Measurements from ENCODE around the gene ELF5.
A peak's percentile ranks its signal among the peaks of the same experiment; 100 is the strongest.

ELF5 gene

GRCh38 chr11:34522188-34522587 lies 8.6 kb upstream of the ELF5 start:
- DNase-seq (ENCODE audit: low read depth in 2 of 2): no peak

- DNase-seq (ENCODE audit: low read depth in 2 of 2): no peak
Measured at GRCh38 chr11:34521265-34521664, 7.7 kb upstream of the ELF5 start.

GRCh38 chr11:34519595-34520235 lies 6.1 kb upstream of the ELF5 start:
- DNase-seq (ENCODE audit: low read depth in 2 of 2): no peak

GRCh38 chr11:34516247-34517040 lies 2.9 kb upstream of the ELF5 start:
- DNase-seq (ENCODE audit: low read depth in 2 of 2): no peak

GRCh38 chr11:34514597-34514996 lies 1.0 kb upstream of the ELF5 start:
- DNase-seq (ENCODE audit: low read depth in 2 of 2): no peak

- peak; percentile 6 to 13 for DNase-seq (ENCODE audit: low read depth in 2 of 2)
Measured at GRCh38 chr11:34512840-34513681, 533 bp downstream of the ELF5 start.

GRCh38 chr11:34510673-34511072 lies 2.9 kb downstream of the ELF5 start:
- no peak for DNase-seq (ENCODE audit: low read depth in 2 of 2)

GRCh38 chr11:34510218-34510617 lies 3.4 kb downstream of the ELF5 start:
- DNase-seq (ENCODE audit: low read depth in 2 of 2): no peak

- DNase-seq (ENCODE audit: low read depth in 2 of 2): no peak
Measured at GRCh38 chr11:34509336-34509876, 4.2 kb downstream of the ELF5 start.

GRCh38 chr11:34508524-34508923 lies 5.1 kb downstream of the ELF5 start:
- no peak for DNase-seq (ENCODE audit: low read depth in 2 of 2)

GRCh38 chr11:34507610-34508009 lies 6.0 kb downstream of the ELF5 start:
- DNase-seq (ENCODE audit: low read depth in 2 of 2): no peak

GRCh38 chr11:34507156-34507555 lies 6.4 kb downstream of the ELF5 start:
- no peak for DNase-seq (ENCODE audit: low read depth in 2 of 2)

- DNase-seq (ENCODE audit: low read depth in 2 of 2): no peak
Measured at GRCh38 chr11:34505874-34506273, 7.7 kb downstream of the ELF5 start.

GRCh38 chr11:34502949-34503348 lies 10.6 kb downstream of the ELF5 start:
- no peak for DNase-seq (ENCODE audit: low read depth in 2 of 2)

GRCh38 chr11:34501949-34502348 lies 11.6 kb downstream of the ELF5 start:
- no peak for DNase-seq (ENCODE audit: low read depth in 2 of 2)

GRCh38 chr11:34501500-34501899 lies 12.1 kb downstream of the ELF5 start:
- peak; percentile 45 to 55 for DNase-seq (ENCODE audit: low read depth in 2 of 2)

- DNase-seq (ENCODE audit: low read depth in 2 of 2): no peak
Measured at GRCh38 chr11:34499719-34500500, 13.7 kb downstream of the ELF5 start.

- DNase-seq (ENCODE audit: low read depth in 2 of 2): no peak
Measured at GRCh38 chr11:34495724-34496377, 17.7 kb downstream of the ELF5 start.

GRCh38 chr11:34495239-34495723 lies 18.3 kb downstream of the ELF5 start:
- DNase-seq (ENCODE audit: low read depth in 2 of 2): no peak

- DNase-seq (ENCODE audit: low read depth in 2 of 2): no peak
Measured at GRCh38 chr11:34493926-34494595, 19.5 kb downstream of the ELF5 start.
